ENCODE results near the gene MOV10L1. TPM values are rescaled to one million over a fixed set of nuclear protein-coding genes. Genes with fewer than 3 reads are reported as not detected.
"Not testable (repeated sequence)": the region's sequence is repeated elsewhere in the genome, so short reads cannot be mapped to it uniquely, and the experiment has no call there.

Gene MOV10L1
- total and polyA plus RNA-seq, 9 of the 15 experiments (the other 6 are each of a cell fraction or from before 2014, with no cell fraction given): 0.06 to 0.43 (median 0.15) TPM

GRCh38 chr22:50136581-50137015, 46.8 kb downstream of the MOV10L1 start:
- H3K4me1 ChIP-seq (replicated peaks in 1 of 2; ENCODE audit: control insufficient read depth in 2 of 2, insufficient read depth in 2 of 2, low read length in 2 of 2): peaks cover 4 to 11% of the 10 kb centered on the region in 2 experiments; a peak in 3 of 5 replicates
- no peaks in the 10 kb centered on the region for H4K20me1 ChIP-seq (replicated peaks; ENCODE audit: control insufficient read depth, insufficient read depth, low read length)
- in situ Hi-C loops (cut with MboI) (no loop called here), intact Hi-C loops (cut with micrococcal nuclease) (no loop called here)
- no peak for ATAC-seq
- no peak for FAIRE-seq
- H3K4me3 ChIP-seq: no peak overlapping the region
- TF ChIP-seq PRMT5 (CRISPR knock-in tag; IDR thresholded peaks at IDR 0.05) (no peak), PPARD (CRISPR knock-in tag; IDR thresholded peaks at IDR 0.05) (no peak), ZNF280B (CRISPR knock-in tag; IDR thresholded peaks at IDR 0.05) (no peak), KLF13 (tag; IDR thresholded peaks at IDR 0.05; ENCODE audit: borderline replicate concordance, low read depth) (no peak), TSHZ1 (CRISPR knock-in tag; IDR thresholded peaks at IDR 0.05) (no peak), NFIC (IDR thresholded peaks at IDR 0.05) (0 out of 2 replicates have a peak, but pooled peaks have one; percentile 10), CEBPG (CRISPR knock-in tag; IDR thresholded peaks at IDR 0.05) (no peak), CEBPG (tag; conservative IDR thresholded peaks at IDR 0.05 in 1 of 2, IDR thresholded peaks at IDR 0.05 in 1 of 2) (no peak)
- TF ChIP-seq, protein P1, sequence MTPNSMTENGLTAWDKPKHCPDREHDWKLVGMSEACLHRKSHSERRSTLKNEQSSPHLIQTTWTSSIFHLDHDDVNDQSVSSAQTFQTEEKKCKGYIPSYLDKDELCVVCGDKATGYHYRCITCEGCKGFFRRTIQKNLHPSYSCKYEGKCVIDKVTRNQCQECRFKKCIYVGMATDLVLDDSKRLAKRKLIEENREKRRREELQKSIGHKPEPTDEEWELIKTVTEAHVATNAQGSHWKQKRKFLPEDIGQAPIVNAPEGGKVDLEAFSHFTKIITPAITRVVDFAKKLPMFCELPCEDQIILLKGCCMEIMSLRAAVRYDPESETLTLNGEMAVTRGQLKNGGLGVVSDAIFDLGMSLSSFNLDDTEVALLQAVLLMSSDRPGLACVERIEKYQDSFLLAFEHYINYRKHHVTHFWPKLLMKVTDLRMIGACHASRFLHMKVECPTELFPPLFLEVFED (CRISPR knock-in tag; conservative IDR thresholded peaks at IDR 0.05): no peak
- no peak for DNase-seq (ENCODE audit: extremely low read depth in 1 of 4, low spot score in 3 of 4)
- no peak overlapping the region for H3K27ac ChIP-seq (ENCODE audit: extremely low read depth, low read depth, low read length)
- no peak overlapping the region for H3K9ac ChIP-seq (ENCODE audit: insufficient read depth in 1 of 2, low read depth in 2 of 2, low read length in 2 of 2)
- H3K9me1 ChIP-seq (ENCODE audit: control insufficient read depth, insufficient read depth, low read length): no peaks in the 10 kb centered on the region
- H2AFZ ChIP-seq (ENCODE audit: low read depth, low read length): no peak overlapping the region
- ChIA-PET CTCF (ENCODE audit: low intra/inter-chr PET ratio) (no interaction called here), POLR2A (no interaction called here)
- no peaks in the 10 kb centered on the region for H3K36me3 ChIP-seq (ENCODE audit: control insufficient read depth, insufficient read depth, low read length)
- H3K27me3 ChIP-seq (ENCODE audit: control insufficient read depth in 2 of 2, insufficient read depth in 2 of 2, low read length in 2 of 2): no peaks in the 10 kb centered on the region
- H3K79me2 ChIP-seq (ENCODE audit: control insufficient read depth, insufficient read depth, low read length): no peaks in the 10 kb centered on the region
- H3K4me2 ChIP-seq (ENCODE audit: insufficient read depth, low read length): no peak overlapping the region
- H3K9me3 ChIP-seq (replicated peaks; ENCODE audit: control insufficient read depth, insufficient read depth, low read depth, low read length): no peaks in the 10 kb centered on the region
- 62% methylated on average over 5 of the region's 5 CpGs for WGBS (ENCODE audit: insufficient coverage, low coverage, missing lambda C conversion rate)
- BruUV-seq (replicated peaks): no TSS peak

DNA sequence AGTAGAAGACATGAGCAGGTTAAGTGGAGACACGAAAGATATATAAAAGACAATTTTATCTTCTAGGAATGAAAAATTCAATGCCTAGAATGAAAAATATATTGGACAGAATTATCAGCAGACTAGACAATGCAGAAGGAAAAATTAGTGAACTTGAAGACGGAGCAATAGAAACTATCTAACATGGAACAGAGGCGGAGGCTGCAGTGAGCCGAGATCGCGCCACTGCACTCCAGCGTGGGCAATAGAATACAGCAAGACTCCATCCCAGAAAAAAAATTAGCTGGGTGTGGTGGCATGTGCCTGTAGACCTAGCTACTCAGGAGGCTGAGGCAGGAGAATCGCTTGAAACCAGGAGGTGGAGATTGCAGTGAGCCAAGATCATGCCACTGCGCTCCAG, 47.5 kb downstream of the MOV10L1 start:
- H3K4me3 ChIP-seq; H3K9ac ChIP-seq (ENCODE audit: insufficient read depth in 1 of 2, low read depth in 2 of 2, low read length in 2 of 2); H3K27me3 ChIP-seq (ENCODE audit: control insufficient read depth in 2 of 2, insufficient read depth in 2 of 2, low read length in 2 of 2); H3K9me1 ChIP-seq (ENCODE audit: control insufficient read depth, insufficient read depth, low read length); DNase-seq (ENCODE audit: extremely low read depth in 1 of 4, low spot score in 3 of 4); H3K4me2 ChIP-seq (ENCODE audit: insufficient read depth, low read length); H3K9me3 ChIP-seq (replicated peaks; ENCODE audit: control insufficient read depth, insufficient read depth, low read depth, low read length); in situ Hi-C loops (cut with MboI); intact Hi-C loops (cut with micrococcal nuclease); POLR2A ChIA-PET; BruUV-seq (replicated peaks); H3K27ac ChIP-seq (ENCODE audit: extremely low read depth, low read depth, low read length); H3K36me3 ChIP-seq (ENCODE audit: control insufficient read depth, insufficient read depth, low read length); H2AFZ ChIP-seq (ENCODE audit: low read depth, low read length); ATAC-seq; H4K20me1 ChIP-seq (replicated peaks; ENCODE audit: control insufficient read depth, insufficient read depth, low read length); FAIRE-seq; H3K79me2 ChIP-seq (ENCODE audit: control insufficient read depth, insufficient read depth, low read length): not testable (repeated sequence)
- H3K4me1 ChIP-seq (replicated peaks in 1 of 2; ENCODE audit: control insufficient read depth in 2 of 2, insufficient read depth in 2 of 2, low read length in 2 of 2): peaks cover 4 to 11% of the 10 kb centered on the region in 2 experiments; a peak in 3 of 5 replicates
- CTCF ChIA-PET (ENCODE audit: low intra/inter-chr PET ratio): interaction anchor here (0.6 kb wide), 1 partner anchor 205 kb away, joined by 4 read pairs; no protein-coding TSS in a partner anchor
- WGBS (ENCODE audit: insufficient coverage, low coverage, missing lambda C conversion rate): 67% methylated on average over 8 of the region's 9 CpGs

Measured in K562 (cell line).